GM12874 (cell line): ENCODE measurements around the gene TMEM245.

Experiments used
- CTCF ChIP-seq: IDR thresholded peaks from 2 replicates; pipeline ENCODE4 v1.5.1; 2011; ENCODE audit warnings: low read depth, mild to moderate bottlenecking, control low read depth, low read length, moderate library complexity; ENCODE audit not compliant: insufficient read depth

Gene TMEM245

GRCh38 chr9:109001275-109001676 lies 118.5 kb downstream of the TMEM245 start:
- TF ChIP-seq CTCF = no peak

GRCh38 chr9:108997112-108997511 lies 122.6 kb downstream of the TMEM245 start:
- no peak for TF ChIP-seq CTCF

GRCh38 chr9:108996643-108997042 lies 123.1 kb downstream of the TMEM245 start:
- TF ChIP-seq CTCF = no peak

GRCh38 chr9:108994695-108995094 lies 125.1 kb downstream of the TMEM245 start:
- TF ChIP-seq CTCF = no peak

- TF ChIP-seq CTCF = no peak
Measured at GRCh38 chr9:108991479-108991878, 128.3 kb downstream of the TMEM245 start.

GRCh38 chr9:108983885-108984284 lies 135.9 kb downstream of the TMEM245 start:
- no peak for TF ChIP-seq CTCF

- no peak for TF ChIP-seq CTCF
Measured at GRCh38 chr9:108980893-108981292, 138.9 kb downstream of the TMEM245 start.

GRCh38 chr9:108978205-108978604 lies 141.5 kb downstream of the TMEM245 start:
- TF ChIP-seq CTCF = no peak
